Left kidney (tissue), 8 donors: Measurements from ENCODE around the gene KRTAP5-10. TPM values are rescaled to one million over a fixed set of nuclear protein-coding genes. Genes with fewer than 3 reads are reported as not detected.
A peak's percentile ranks its signal among the peaks of the same experiment; 100 is the strongest.
"Not testable (repeated sequence)": the region's sequence is repeated elsewhere in the genome, so short reads cannot be mapped to it uniquely, and the experiment has no call there.

Source experiments
- DNase-seq: peaks from one replicate; pipeline ENCODE4 v3.0.0-alpha.2; 2013
- long read RNA-seq, 8 donors: transcript quantifications; one replicate each; lab custom pipeline, GENCODE V29; 2026
- polyA plus RNA-seq: library from polyadenylated mRNA; unstranded; fragments of 120-200 nt; gene quantifications from one replicate; pipeline ENCODE4 v1.2.1, GENCODE V29; 2013; ENCODE audit not compliant: insufficient read length

The KRTAP5-10 gene
- 0.53 TPM for polyA plus RNA-seq
- long read RNA-seq, donor 1, partial matches to known transcripts, result 0 of 1 reads
- long read RNA-seq, donor 1, other reads (novel, unspliced or antisense), result 0 of 1 reads
- long read RNA-seq, donor 2, partial matches to known transcripts, result 0 of 1 reads
- long read RNA-seq, donor 2, other reads (novel, unspliced or antisense), result 0 of 1 reads
- long read RNA-seq, donor 3, result 0 reads
- long read RNA-seq, donor 4, result 0 reads
- long read RNA-seq, donor 5, result 0 reads
- long read RNA-seq, donor 6, result 0 reads
- long read RNA-seq, donor 7, result 0 reads
- long read RNA-seq, donor 8, result 0 reads

GRCh38 chr11:71565263-71565662, at the start of gene KRTAP5-10:
Gene KRTAP5-10, plus strand, starts transcription at chr11:71565563. Its CDS starts 25 bp downstream, at chr11:71565588.
- no peak for DNase-seq

GRCh38 chr11:71518506-71519471, 46.6 kb upstream of the KRTAP5-10 start:
- no peak for DNase-seq

GRCh38 chr11:71519546-71519945, 45.8 kb upstream of the KRTAP5-10 start:
- no peak for DNase-seq

- DNase-seq, result no peak
These were observed 40.0 kb upstream of the KRTAP5-10 start for GRCh38 chr11:71525188-71525937.

GRCh38 chr11:71525938-71526495, 39.3 kb upstream of the KRTAP5-10 start:
- DNase-seq, result no peak

GRCh38 chr11:71526796-71527575, 38.4 kb upstream of the KRTAP5-10 start, which contains the start of gene KRTAP5-7:
Gene KRTAP5-7, plus strand, starts transcription at chr11:71527267. Its CDS starts 34 bp downstream, at chr11:71527301.
- not testable (repeated sequence) for DNase-seq

GRCh38 chr11:71527576-71528210, 37.7 kb upstream of the KRTAP5-10 start:
- DNase-seq, result no peak

- peak; percentile 17 for DNase-seq
These were observed 34.8 kb upstream of the KRTAP5-10 start for GRCh38 chr11:71530602-71531001.

GRCh38 chr11:71532036-71532610, 33.2 kb upstream of the KRTAP5-10 start:
- no peak for DNase-seq

GRCh38 chr11:71534711-71535608, 30.4 kb upstream of the KRTAP5-10 start:
- DNase-seq, result not testable (repeated sequence)

GRCh38 chr11:71535825-71536224, 29.5 kb upstream of the KRTAP5-10 start:
- no peak for DNase-seq

- no peak for DNase-seq
These were observed 27.8 kb upstream of the KRTAP5-10 start for GRCh38 chr11:71537537-71537936.

- not testable (repeated sequence) for DNase-seq
These were observed 27.2 kb upstream of the KRTAP5-10 start, which contains the start of gene KRTAP5-8 for GRCh38 chr11:71537977-71538665. Gene KRTAP5-8, plus strand, starts transcription at chr11:71538025. Its CDS starts 31 bp downstream, at chr11:71538056.

- DNase-seq, result no peak
These were observed 26.7 kb upstream of the KRTAP5-10 start for GRCh38 chr11:71538666-71538990.

- DNase-seq, result no peak
These were observed 26.3 kb upstream of the KRTAP5-10 start for GRCh38 chr11:71539017-71539416.

GRCh38 chr11:71539971-71540370, 25.4 kb upstream of the KRTAP5-10 start:
- DNase-seq, result not testable (repeated sequence)

- not testable (repeated sequence) for DNase-seq
These were observed 24.6 kb upstream of the KRTAP5-10 start for GRCh38 chr11:71540521-71541304.
